ENCODE results near the gene ZCCHC7. TPM values are rescaled to one million over a fixed set of nuclear protein-coding genes. Genes with fewer than 3 reads are reported as not detected.
"Not testable (repeated sequence)": the region's sequence is repeated elsewhere in the genome, so short reads cannot be mapped to it uniquely, and the experiment has no call there.

ZCCHC7 gene
- total RNA-seq, 1 experiment from 2014 or later = 31.2 TPM

- TF ChIP-seq JUND (IDR thresholded peaks at IDR 0.05) (no peak), YY1 (IDR thresholded peaks at IDR 0.05; ENCODE audit: extremely low read depth, insufficient replicate concordance, low read depth, low read length) (no peak), POLR2A (IDR thresholded peaks at IDR 0.05; ENCODE audit: borderline replicate concordance, extremely low read depth, insufficient read depth, insufficient read length) (no peak), CBX3 (IDR thresholded peaks at IDR 0.05; ENCODE audit: low read depth) (no peak), MAX (IDR thresholded peaks at IDR 0.05) (no peak), TCF7L2 (IDR thresholded peaks at IDR 0.05; ENCODE audit: borderline replicate concordance, extremely low read depth, insufficient read depth, insufficient read length) (no peak), ZNF274 (IDR thresholded peaks at IDR 0.05; ENCODE audit: low read depth, low read length) (no peak), EZH2 (IDR thresholded peaks at IDR 0.05) (no peak)
Observed at GRCh38 chr9:37105234-37105633, 15.1 kb upstream of the ZCCHC7 start (continued).

DNA sequence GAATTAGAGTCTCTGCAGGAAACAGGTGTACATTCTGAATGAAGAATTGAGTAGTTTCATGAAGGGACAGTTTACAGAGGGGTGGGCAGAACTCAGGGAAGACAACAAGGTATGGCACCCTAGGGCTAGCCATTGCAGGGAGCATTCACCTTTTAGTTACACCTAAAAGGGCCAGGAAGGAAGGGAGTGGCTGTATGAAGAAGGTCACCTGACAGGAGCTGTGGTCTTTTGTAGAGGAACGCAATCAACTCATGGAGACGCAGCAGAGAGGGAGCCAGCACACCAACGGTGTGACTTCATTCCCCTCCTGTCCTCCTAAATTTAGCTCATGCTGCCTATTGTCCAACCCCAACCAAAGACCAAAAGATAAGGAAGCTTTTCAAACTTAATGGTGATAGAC lies 12.7 kb upstream of the ZCCHC7 start:
- ChIA-PET RAD21 (ENCODE audit: low non-redundant PET in 1 of 2, low total read pairs in 2 of 2, uncharacterized antibody in 2 of 2, unreplicated experiment in 2 of 2) (no interaction called here), POLR2A (no interaction called here), CTCF (no interaction called here)
- intact Hi-C loops (cut with micrococcal nuclease) = no loop called here
- Histone ChIP-seq H3K9me3 (ENCODE audit: control insufficient read depth in 1 of 2, insufficient read depth in 1 of 2, low read depth in 1 of 2, low read length in 2 of 2) (no peaks in the 10 kb centered on the region), H2AFZ (ENCODE audit: low read depth, low read length, poor library complexity, severe bottlenecking) (no peak overlapping the region), H3K9ac (ENCODE audit: low read length) (no peak overlapping the region), H3K79me2 (ENCODE audit: insufficient read depth, low read length) (no peaks in the 10 kb centered on the region), H3K36me3 (ENCODE audit: control insufficient read depth in 1 of 2, insufficient read depth in 2 of 2, low read length in 2 of 2) (no peaks in the 10 kb centered on the region), H4K20me1 (ENCODE audit: insufficient read depth) (no peaks in the 10 kb centered on the region), H3K4me1 (ENCODE audit: control insufficient read depth in 1 of 2, insufficient read depth in 2 of 2, low read length in 2 of 2) (peaks cover 0 to 9% of the 10 kb centered on the region in 2 experiments; a peak in 2 of 4 replicates), H3K27me3 (ENCODE audit: insufficient read depth, low read length) (0 out of 2 replicates have a peak, but pooled peaks cover 4% of the 10 kb centered on the region), H3K4me2 (ENCODE audit: low read length) (no peak overlapping the region), H3K9me2 (ENCODE audit: insufficient read depth) (no peaks in the 10 kb centered on the region), H3K27ac (ENCODE audit: low read depth, low read length) (no peak overlapping the region), H3K4me3 (replicated peaks in 1 of 2; ENCODE audit: low read depth in 1 of 2, low read length in 2 of 2) (no peak overlapping the region)
- no TSS peak for BruUV-seq (replicated peaks)
- DNase-seq (ENCODE audit: low read depth, low spot score) (no peak), ATAC-seq (no peak)
- no peak for TF ChIP-seq FOSL1 (IDR thresholded peaks at IDR 0.05; ENCODE audit: low read depth)
- TF ChIP-seq ZFX (IDR thresholded peaks at IDR 0.05) = no peak
- no peak for TF ChIP-seq EGR1 (IDR thresholded peaks at IDR 0.05; ENCODE audit: low read depth)
- TF ChIP-seq ELF1 (IDR thresholded peaks at IDR 0.05; ENCODE audit: borderline replicate concordance, low read depth) = no peak

DNA sequence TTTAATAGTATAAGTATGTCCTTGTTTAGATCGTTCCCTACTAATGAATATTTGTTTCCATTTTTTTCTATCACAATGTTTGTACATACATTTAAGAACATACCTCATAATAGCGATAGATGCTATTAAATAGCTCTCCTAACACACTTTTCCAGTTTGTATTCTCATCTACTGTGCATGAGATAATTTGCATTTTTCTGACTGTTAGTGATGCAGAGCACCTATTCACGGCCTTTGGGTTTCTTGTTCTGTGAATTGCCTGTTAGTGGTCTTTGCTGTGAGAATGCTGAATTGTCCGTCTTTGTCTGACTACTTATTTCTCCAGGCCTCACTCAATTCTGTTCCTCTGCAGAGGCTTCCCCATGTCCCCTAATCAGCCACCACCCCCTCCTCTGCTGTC lies 5.9 kb upstream of the ZCCHC7 start:
- DNase-seq (ENCODE audit: low read depth, low spot score); RAD21 ChIA-PET (ENCODE audit: low non-redundant PET in 1 of 2, low total read pairs in 2 of 2, uncharacterized antibody in 2 of 2, unreplicated experiment in 2 of 2); H3K36me3 ChIP-seq (ENCODE audit: control insufficient read depth in 1 of 2, insufficient read depth in 2 of 2, low read length in 2 of 2); BruUV-seq (replicated peaks); H3K27ac ChIP-seq (ENCODE audit: low read depth, low read length); H3K9me2 ChIP-seq (ENCODE audit: insufficient read depth); H3K4me3 ChIP-seq (replicated peaks in 1 of 2; ENCODE audit: low read depth in 1 of 2, low read length in 2 of 2); CTCF ChIA-PET; H3K79me2 ChIP-seq (ENCODE audit: insufficient read depth, low read length); H3K9me3 ChIP-seq (ENCODE audit: control insufficient read depth in 1 of 2, insufficient read depth in 1 of 2, low read depth in 1 of 2, low read length in 2 of 2); H3K4me2 ChIP-seq (ENCODE audit: low read length); H4K20me1 ChIP-seq (ENCODE audit: insufficient read depth); H3K9ac ChIP-seq (ENCODE audit: low read length); ATAC-seq; H3K27me3 ChIP-seq (ENCODE audit: insufficient read depth, low read length); intact Hi-C loops (cut with micrococcal nuclease); H2AFZ ChIP-seq (ENCODE audit: low read depth, low read length, poor library complexity, severe bottlenecking); H3K4me1 ChIP-seq (ENCODE audit: control insufficient read depth in 1 of 2, insufficient read depth in 2 of 2, low read length in 2 of 2); POLR2A ChIA-PET: not testable (repeated sequence)

Measured in HCT116 (cell line).